Thymus (tissue), 11 donors: Measurements from ENCODE around the gene SYK. TPM values are rescaled to one million over a fixed set of nuclear protein-coding genes. Genes with fewer than 3 reads are reported as not detected.

Source experiments
- DNase-seq, 9 donors: peaks; one replicate each; pipeline ENCODE4 v3.0.0-alpha.2; 2013; ENCODE audit warnings: low spot score in 9 of 9, low read depth in 6 of 9, missing footprints in 1 of 9
- H3K27ac ChIP-seq, 2 donors: one replicate each; pipeline ENCODE4 v1.5.1; 2013; ENCODE audit warnings: control low read depth in 1 of 2, low read depth in 1 of 2, low read length in 1 of 2, mild to moderate bottlenecking in 1 of 2, moderate library complexity in 1 of 2
- H3K27me3 ChIP-seq, 2 donors: one replicate each; pipeline ENCODE4 v1.5.1; 2013; ENCODE audit warnings: low read length in 1 of 2; ENCODE audit not compliant: control insufficient read depth in 2 of 2, insufficient read depth in 1 of 2
- H3K36me3 ChIP-seq, 2 donors: one replicate each; pipeline ENCODE4 v1.5.1; 2013; ENCODE audit warnings: low read length in 1 of 2, mild to moderate bottlenecking in 1 of 2, moderate library complexity in 1 of 2; ENCODE audit not compliant: control insufficient read depth in 2 of 2, insufficient read depth in 2 of 2
- H3K4me1 ChIP-seq, 2 donors: one replicate each; pipeline ENCODE4 v1.5.1; 2013; ENCODE audit warnings: low read length in 2 of 2; ENCODE audit not compliant: control insufficient read depth in 2 of 2, insufficient read depth in 2 of 2
- H3K4me3 ChIP-seq, 2 donors: one replicate each; pipeline ENCODE4 v1.5.1; 2013; ENCODE audit warnings: low read length in 2 of 2, control low read depth in 1 of 2, mild to moderate bottlenecking in 1 of 2
- H3K9me3 ChIP-seq, 2 donors: one replicate each; pipeline ENCODE4 v1.5.1; 2013; ENCODE audit warnings: low read length in 1 of 2, mild to moderate bottlenecking in 1 of 2; ENCODE audit not compliant: control insufficient read depth in 2 of 2, insufficient read depth in 1 of 2
- WGBS: extraction: QIAGEN DNeasy Blood & Tissue Kit; methylation state at CpG from one replicate; pipeline ENCODE4 v1.1.7; 2013; 5-methylcytosine and 5-hydroxymethylcytosine counted together
- polyA plus RNA-seq: library from polyadenylated mRNA; stranded (reverse); fragments of 200-250 nt; gene quantifications from one replicate; pipeline ENCODE4 v1.2.3, GENCODE V29; 2013
- total RNA-seq: library from RNA; stranded (reverse); fragments of 120-200 nt; gene quantifications from one replicate; pipeline ENCODE4 v1.2.4, GENCODE V29; 2013
- donor health status: healthy.

SYK gene
- total and polyA plus RNA-seq, 2 donors, result 22.2 to 55.9 TPM

- Histone ChIP-seq H3K36me3 (peaks cover 41 to 42% of the 10 kb centered on the region in 2 donors), H3K4me3 (no peak overlapping the region), H3K9me3 (no peaks in the 10 kb centered on the region), H3K27me3 (no peaks in the 10 kb centered on the region), H3K27ac (no peak overlapping the region), H3K4me1 (peaks cover 0 to 9% of the 10 kb centered on the region in 2 donors)
- DNase-seq, result no peak
Observed at GRCh38 chr9:90868555-90868954, 66.9 kb downstream of the SYK start.

- Histone ChIP-seq H3K36me3 (peaks cover 41 to 42% of the 10 kb centered on the region in 2 donors), H3K9me3 (no peaks in the 10 kb centered on the region), H3K4me1 (peaks cover 0 to 5% of the 10 kb centered on the region in 2 donors), H3K4me3 (no peak overlapping the region), H3K27ac (no peak overlapping the region), H3K27me3 (no peaks in the 10 kb centered on the region)
- no peak for DNase-seq
Observed at GRCh38 chr9:90869361-90869760, 67.7 kb downstream of the SYK start.

GRCh38 chr9:90870621-90871326 lies 69.2 kb downstream of the SYK start:
- DNase-seq, result peak in 7 of 9 donors; percentile 24 to 66 (median 49)
- H3K4me3 ChIP-seq, result no peak overlapping the region
- H3K9me3 ChIP-seq, result no peaks in the 10 kb centered on the region
- peaks cover 38 to 46% of the 10 kb centered on the region in 2 donors for H3K36me3 ChIP-seq
- no peaks in the 10 kb centered on the region for H3K27me3 ChIP-seq
- H3K27ac ChIP-seq, result no peak overlapping the region
- WGBS, result 37% methylated on average over 4 of the region's 4 CpGs
- no peaks in the 10 kb centered on the region for H3K4me1 ChIP-seq

GRCh38 chr9:90871327-90871935 lies 69.8 kb downstream of the SYK start:
- Histone ChIP-seq H3K4me3 (no peak overlapping the region), H3K36me3 (peaks cover 33 to 42% of the 10 kb centered on the region in 2 donors), H3K27ac (no peak overlapping the region), H3K27me3 (no peaks in the 10 kb centered on the region), H3K9me3 (no peaks in the 10 kb centered on the region), H3K4me1 (no peaks in the 10 kb centered on the region)
- 93% methylated on average over 3 of the region's 3 CpGs for WGBS
- no peak for DNase-seq

- 95% methylated on average over 8 of the region's 8 CpGs for WGBS
- no peak for DNase-seq
- Histone ChIP-seq H3K27me3 (no peaks in the 10 kb centered on the region), H3K9me3 (no peaks in the 10 kb centered on the region), H3K27ac (no peak overlapping the region), H3K36me3 (peaks cover 33 to 43% of the 10 kb centered on the region in 2 donors), H3K4me1 (no peaks in the 10 kb centered on the region), H3K4me3 (no peak overlapping the region)
Observed at GRCh38 chr9:90872835-90873294, 71.2 kb downstream of the SYK start.

GRCh38 chr9:90873422-90873821 lies 71.8 kb downstream of the SYK start:
- 99% methylated on average over 2 of the region's 2 CpGs for WGBS
- Histone ChIP-seq H3K36me3 (peaks cover 37 to 46% of the 10 kb centered on the region in 2 donors), H3K27ac (no peak overlapping the region), H3K9me3 (no peaks in the 10 kb centered on the region), H3K4me1 (no peaks in the 10 kb centered on the region), H3K27me3 (no peaks in the 10 kb centered on the region), H3K4me3 (no peak overlapping the region)
- no peak for DNase-seq

GRCh38 chr9:90874194-90874593 lies 72.6 kb downstream of the SYK start:
- Histone ChIP-seq H3K4me3 (no peak overlapping the region), H3K9me3 (no peaks in the 10 kb centered on the region), H3K27me3 (no peaks in the 10 kb centered on the region), H3K4me1 (no peaks in the 10 kb centered on the region), H3K27ac (no peak overlapping the region), H3K36me3 (peaks cover 40 to 51% of the 10 kb centered on the region in 2 donors)
- no peak for DNase-seq
- WGBS, result 90% methylated on average over 8 of the region's 8 CpGs

GRCh38 chr9:90878562-90878961 lies 76.9 kb downstream of the SYK start:
- no peak overlapping the region for H3K27ac ChIP-seq
- H3K9me3 ChIP-seq, result peaks cover 0 to 4% of the 10 kb centered on the region in 2 donors
- no peak overlapping the region for H3K4me3 ChIP-seq
- DNase-seq, result no peak
- H3K36me3 ChIP-seq, result peaks cover 49 to 56% of the 10 kb centered on the region in 2 donors
- no peaks in the 10 kb centered on the region for H3K4me1 ChIP-seq
- H3K27me3 ChIP-seq, result no peaks in the 10 kb centered on the region
- 98% methylated on average over 5 of the region's 5 CpGs for whole genome bisulfite sequencing

- H3K36me3 ChIP-seq, result peaks cover 38 to 46% of the 10 kb centered on the region in 2 donors
- WGBS, result 98% methylated on average over 2 of the region's 2 CpGs
- H3K4me1 ChIP-seq, result no peaks in the 10 kb centered on the region
- no peak for DNase-seq
- no peaks in the 10 kb centered on the region for H3K27me3 ChIP-seq
- no peak overlapping the region for H3K27ac ChIP-seq
- H3K9me3 ChIP-seq, result peaks cover 0 to 7% of the 10 kb centered on the region in 2 donors
- H3K4me3 ChIP-seq, result no peak overlapping the region
Observed at GRCh38 chr9:90880066-90880465, 78.4 kb downstream of the SYK start.
